HG03457 (cell line): ENCODE measurements around the gene IL9R.
"Not testable (repeated sequence)": the region's sequence is repeated elsewhere in the genome, so short reads cannot be mapped to it uniquely, and the experiment has no call there.

ENCODE experiments used
- ATAC-seq: cut with Tn5 transposase; IDR thresholded peaks from one replicate; pipeline ENCODE4 v1.9.1; 2021; ENCODE audit warnings: moderate number of reproducible peaks; ENCODE audit not compliant: unreplicated experiment

Gene IL9R

GRCh38 chrX:155998116-155998515 is 620 bp downstream of the IL9R start:
- no peak for ATAC-seq

- ATAC-seq = no peak
These were observed 1.4 kb downstream of the IL9R start for GRCh38 chrX:155998761-155999510.

GRCh38 chrX:155999751-156000150 is 2.3 kb downstream of the IL9R start:
- not testable (repeated sequence) for ATAC-seq

DNA sequence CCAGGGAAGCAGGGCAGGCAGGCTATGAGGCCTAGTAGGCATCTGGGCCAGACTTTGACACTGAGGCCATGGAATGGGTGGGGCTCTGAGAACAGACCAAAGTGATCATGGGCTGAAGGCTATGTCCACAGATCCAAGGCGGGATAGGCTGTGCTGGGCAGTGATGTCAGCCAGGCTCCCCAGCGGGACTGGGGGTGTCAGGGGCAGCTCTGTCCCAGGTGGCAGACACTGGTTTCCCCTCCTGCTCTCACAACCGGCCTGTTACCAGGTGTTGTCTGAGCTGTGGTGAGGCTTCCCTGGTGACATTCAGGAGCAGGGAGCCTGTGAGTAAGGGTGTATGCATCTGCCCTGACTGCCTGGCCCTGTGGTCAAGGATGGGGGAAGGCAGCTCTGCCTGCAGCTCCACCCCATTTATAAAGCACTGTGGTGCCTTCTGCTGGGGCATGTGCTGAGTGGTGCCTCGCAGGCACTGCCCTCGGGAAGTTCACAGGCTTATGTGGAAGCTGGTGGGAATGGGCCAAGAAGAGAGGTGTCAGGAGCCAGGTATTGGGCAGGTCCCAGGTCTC is 2.9 kb downstream of the IL9R start:
- no peak for ATAC-seq

DNA sequence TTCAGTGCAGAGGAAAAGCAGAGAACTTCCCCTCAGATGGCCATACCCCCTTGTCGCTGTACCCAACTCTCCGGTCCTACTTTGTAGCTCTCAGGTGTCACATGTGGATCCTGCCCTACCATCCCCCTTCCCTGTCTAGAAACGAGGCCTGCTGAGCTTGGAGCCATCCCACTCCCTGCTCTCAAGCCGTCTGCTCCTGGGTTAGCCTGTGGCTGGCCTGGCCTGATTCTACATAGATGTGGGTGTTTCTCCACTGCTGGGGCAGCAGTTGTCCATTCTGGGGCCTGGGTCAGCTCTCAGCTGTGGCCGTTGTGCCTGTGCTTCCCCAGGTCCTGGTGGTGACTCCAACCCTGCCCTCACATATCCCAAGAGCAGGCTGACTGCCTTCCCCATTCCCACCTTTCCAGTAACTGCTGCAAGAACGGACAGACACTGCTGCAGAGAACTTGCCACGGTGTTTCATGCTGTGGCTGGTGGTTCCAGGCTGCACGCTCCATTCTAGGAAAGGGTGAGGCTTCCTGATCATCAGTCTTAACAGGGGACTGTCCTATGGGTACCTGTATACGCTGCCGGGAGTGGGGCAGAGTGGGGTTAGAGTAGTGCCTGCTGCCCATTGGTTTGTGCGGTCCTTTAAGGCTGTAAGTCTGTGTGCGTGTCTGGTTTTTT is 3.6 kb downstream of the IL9R start:
- ATAC-seq = no peak

GRCh38 chrX:156001667-156002021 is 4.1 kb downstream of the IL9R start:
- ATAC-seq = no peak

- no peak for ATAC-seq
These were observed 5.0 kb downstream of the IL9R start for GRCh38 chrX:156002507-156002906.

DNA sequence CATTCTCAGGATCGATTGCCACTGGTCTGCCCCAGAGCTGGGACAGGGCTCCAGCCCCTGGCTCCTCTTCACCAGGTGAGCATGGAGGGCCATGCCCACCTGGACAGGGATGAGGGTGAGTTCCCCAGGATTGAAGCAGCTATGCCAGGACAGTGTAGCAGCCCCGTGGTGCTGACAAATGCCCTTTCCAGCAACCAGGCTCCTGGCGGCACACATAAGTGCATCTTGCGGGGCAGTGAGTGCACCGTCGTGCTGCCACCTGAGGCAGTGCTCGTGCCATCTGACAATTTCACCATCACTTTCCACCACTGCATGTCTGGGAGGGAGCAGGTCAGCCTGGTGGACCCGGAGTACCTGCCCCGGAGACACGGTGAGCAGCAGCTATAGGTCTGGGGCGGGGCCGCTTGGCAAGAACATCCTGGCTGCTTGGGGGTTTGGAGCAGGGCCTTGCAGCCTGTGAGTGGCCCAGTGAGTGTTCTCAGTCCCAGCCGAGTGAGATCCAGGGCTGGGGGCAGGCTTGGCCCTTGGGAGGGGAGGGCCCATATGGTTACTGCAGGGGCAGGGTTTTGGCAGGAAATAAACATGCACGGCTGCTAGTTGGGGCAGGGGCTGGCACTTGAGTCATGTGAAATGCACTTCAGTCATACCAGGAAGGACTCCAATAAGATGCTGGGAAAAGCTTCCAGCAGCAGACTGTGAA is 6.1 kb downstream of the IL9R start:
- ATAC-seq = no peak

- ATAC-seq = no peak
These were observed 6.8 kb downstream of the IL9R start for GRCh38 chrX:156004256-156004655.

DNA sequence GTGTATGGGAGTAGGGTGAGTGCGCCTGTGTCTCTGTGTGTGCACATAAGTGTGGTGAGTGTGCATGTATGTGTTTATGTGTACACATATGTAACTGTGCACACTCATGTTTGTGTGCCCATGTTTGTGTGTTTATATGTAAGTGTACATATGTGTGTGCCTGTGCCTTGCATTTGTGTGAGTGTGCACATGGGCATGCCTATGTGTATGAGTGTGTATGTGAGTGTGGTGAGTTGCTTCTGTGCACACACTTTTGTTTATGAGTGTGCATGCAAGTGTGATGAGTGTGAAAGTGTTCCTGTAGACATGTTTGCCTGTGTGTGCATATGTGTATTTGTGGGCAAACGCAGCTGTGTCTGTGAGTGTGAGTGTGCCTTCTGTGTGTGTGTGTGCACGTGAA is 7.2 kb downstream of the IL9R start:
- no peak for ATAC-seq

GRCh38 chrX:156005144-156005543 is 7.6 kb downstream of the IL9R start:
- ATAC-seq = no peak

GRCh38 chrX:156006468-156006867 is 9.0 kb downstream of the IL9R start:
- ATAC-seq = not testable (repeated sequence)

- ATAC-seq = not testable (repeated sequence)
These were observed 10.9 kb downstream of the IL9R start for GRCh38 chrX:156008379-156008778.

DNA sequence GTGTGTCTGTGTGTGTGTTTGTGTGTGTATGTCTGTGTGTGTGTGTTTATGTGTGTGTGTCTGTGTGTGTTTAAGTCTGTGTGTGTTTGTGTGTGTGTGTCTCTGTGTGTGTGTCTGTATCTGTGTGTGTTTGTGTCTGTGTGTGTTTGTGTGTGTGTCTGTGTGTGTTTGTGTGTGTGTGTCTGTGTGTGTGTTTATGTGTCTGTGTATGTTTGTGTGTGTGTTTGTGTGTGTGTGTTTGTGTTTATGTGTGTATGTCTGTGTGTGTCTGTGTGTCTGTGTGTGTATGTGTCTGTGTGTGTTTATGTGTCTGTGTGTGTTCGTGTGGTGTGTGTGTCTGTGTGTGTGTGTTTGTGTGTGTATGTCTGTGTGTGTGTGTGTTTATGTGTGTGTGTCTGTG is 11.4 kb downstream of the IL9R start:
- ATAC-seq = no peak

DNA sequence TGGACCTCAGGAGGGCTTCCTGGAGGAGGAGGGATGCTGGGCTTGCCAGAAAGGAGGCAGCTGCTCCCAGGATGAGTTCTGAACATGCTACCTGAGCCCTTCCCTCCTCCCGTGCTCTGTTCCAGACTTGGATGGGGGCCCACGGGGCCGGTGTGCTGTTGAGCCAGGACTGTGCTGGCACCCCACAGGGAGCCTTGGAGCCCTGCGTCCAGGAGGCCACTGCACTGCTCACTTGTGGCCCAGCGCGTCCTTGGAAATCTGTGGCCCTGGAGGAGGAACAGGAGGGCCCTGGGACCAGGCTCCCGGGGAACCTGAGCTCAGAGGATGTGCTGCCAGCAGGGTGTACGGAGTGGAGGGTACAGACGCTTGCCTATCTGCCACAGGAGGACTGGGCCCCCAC is 12.2 kb downstream of the IL9R start:
- not testable (repeated sequence) for ATAC-seq

- ATAC-seq = not testable (repeated sequence)
These were observed 15.9 kb downstream of the IL9R start for GRCh38 chrX:156013286-156013953.

DNA sequence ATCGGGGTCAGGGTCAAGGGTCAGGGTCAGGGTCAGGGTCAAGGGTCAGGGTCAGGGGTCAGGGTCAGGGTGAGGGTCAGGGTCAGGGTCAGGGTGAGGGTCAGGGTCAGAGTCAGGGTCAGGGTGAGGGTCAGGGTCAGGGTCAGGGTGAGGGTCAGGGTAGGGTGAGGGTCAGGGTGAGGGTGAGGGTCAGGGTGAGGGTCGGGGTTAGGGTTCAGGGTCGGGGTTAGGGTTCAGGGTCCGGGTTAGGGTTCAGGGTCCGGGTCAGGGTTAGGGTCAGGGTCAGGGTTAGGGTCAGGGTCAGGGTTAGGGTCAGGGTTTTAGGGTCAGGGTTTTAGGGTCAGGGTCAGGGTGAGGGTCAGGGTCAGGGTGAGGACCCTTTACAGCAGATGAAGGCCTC is 22.4 kb downstream of the IL9R start:
- ATAC-seq = not testable (repeated sequence)

GRCh38 chrX:156023002-156023401 is 25.5 kb downstream of the IL9R start:
- ATAC-seq = not testable (repeated sequence)

DNA sequence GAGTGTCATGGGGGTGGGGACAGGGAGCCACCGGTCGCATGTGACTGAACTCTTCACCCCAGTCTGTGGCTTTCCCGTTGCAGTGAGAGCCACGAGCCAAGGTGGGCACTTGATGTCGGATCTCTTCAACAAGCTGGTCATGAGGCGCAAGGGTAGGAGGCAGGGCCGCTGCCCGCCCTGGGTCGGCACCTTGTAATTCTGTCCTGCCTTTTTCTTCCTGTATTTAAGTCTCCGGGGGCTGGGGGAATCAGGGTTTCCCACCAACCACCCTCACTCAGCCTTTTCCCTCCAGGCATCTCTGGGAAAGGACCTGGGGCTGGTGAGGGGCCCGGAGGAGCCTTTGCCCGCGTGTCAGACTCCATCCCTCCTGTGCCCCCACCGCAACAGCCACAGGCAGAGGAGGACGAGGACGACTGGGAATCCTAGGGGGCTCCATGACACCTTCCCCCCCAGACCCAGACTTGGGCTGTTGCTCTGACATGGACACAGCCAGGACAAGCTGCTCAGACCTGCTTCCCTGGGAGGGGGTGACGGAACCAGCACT is 27.5 kb downstream of the IL9R start:
- ATAC-seq = not testable (repeated sequence)

- ATAC-seq = not testable (repeated sequence)
These were observed 31.2 kb downstream of the IL9R start for GRCh38 chrX:156028653-156029237.
